HG03095 (cell line): Measurements from ENCODE around the gene TXNL4A.
A peak's percentile ranks its signal among the peaks of the same experiment; 100 is the strongest.
"Not testable (repeated sequence)": the region's sequence is repeated elsewhere in the genome, so short reads cannot be mapped to it uniquely, and the experiment has no call there.

Source experiments
- ATAC-seq: cut with Tn5 transposase; IDR thresholded peaks from one replicate; pipeline ENCODE4 v1.9.1; 2021; ENCODE audit warnings: moderate library complexity; ENCODE audit not compliant: unreplicated experiment

The TXNL4A gene, protein sequence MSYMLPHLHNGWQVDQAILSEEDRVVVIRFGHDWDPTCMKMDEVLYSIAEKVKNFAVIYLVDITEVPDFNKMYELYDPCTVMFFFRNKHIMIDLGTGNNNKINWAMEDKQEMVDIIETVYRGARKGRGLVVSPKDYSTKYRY

DNA sequence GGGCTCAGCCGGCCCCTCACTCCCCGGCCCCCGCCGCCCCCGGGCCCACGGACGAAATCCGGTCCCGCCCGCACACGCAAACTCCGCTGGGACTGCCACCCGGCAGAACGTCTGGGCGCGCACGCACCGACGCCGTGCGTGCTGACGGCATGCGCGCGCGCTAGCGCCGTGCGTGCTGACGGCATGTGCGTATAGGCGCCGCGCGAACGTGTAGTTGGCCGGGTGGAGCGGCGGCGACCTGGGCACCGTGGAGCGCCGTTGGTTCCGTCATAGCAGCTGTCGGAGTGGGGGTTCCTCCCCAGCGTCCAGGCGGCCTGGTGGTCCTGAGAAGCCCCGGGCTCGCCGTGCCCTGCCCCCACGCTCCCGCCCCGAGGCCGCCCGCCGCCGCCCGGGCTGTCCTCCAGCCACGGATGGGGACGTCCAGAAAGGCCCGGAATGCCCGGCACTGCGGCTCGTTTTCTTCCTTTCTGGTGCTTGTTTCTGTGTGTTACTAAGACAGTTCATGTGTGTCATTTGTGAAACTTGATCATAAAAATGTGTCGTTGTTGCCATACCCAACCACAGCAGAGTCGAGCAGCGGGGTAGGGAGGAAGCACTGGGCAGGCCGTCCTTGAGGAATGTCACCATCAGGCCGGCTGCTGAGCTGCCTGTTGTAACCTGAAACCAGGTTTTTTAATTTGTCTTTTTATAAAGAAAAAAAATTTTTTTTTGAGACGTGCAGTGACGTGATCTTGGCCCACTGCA, at the start of gene TXNL4A:
TSS of gene TXNL4A (minus strand) at position 113 of the 744 bp plus-strand sequence. CDS start 171 bp downstream, outside the sequence.
- peak; percentile 97 for ATAC-seq

DNA sequence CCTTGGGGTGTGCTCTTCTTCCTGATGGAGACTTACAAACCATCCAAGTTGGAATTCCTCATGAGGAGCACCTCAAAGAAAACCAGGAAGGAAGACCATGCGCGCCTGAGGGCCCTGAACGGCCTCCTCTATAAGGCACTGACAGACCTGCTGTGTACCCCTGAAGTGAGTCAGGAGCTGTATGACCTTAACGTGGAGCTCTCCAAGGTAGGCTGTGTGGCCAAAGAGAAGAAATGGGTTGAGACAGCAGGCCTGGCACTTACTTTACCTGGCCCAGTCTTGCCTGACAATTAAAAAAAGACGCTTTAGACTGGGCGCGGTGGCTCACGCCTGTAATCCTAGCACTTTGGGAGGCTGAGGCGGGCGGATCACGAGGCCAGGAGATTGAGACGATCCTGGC, 48.9 kb upstream of the TXNL4A start:
- ATAC-seq = no peak

DNA sequence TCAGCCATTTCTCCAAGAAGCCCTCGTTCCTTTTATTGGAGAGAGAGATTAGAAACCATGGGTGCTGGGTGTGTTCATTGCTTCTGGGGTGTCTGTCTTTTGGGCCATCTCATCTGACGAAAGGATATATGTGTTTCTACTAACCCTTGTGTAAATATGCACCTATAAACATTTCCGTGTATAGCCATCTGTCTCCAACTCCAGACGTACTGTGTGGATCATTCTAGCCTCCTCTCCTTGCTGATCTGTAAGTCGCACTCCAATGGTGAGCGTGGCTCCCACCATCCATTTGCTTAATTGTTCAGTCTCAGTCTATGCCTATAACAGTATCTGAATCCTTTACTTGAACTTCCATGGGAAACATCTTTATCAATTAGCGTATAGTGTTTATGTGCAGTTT, 47.6 kb upstream of the TXNL4A start:
- ATAC-seq = no peak

DNA sequence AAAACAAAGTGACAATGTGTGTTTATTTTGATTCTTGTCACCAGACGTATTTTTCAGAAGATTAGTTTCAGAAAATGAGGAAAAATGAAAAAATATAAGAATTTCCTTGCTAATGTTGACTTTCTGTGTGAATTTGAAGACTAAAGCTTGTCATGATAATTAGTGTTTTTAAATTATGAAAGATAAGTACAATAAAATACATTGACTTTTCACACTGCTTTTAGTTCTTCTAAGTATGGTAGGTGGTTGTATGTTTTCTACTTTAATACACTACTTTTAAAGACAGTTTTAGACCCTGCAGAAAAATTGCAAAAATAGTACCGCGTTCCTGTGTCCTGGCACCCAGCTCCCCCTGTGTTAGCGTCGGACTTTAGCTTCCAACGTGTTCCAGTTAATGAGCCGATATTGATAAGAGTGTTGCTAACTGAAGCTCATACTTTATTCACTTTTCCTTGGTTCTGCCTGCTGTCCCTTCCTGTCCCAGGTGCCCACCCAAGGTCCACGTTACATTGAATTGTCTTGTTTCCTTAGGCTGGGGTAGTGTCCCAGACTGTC, 46.6 kb upstream of the TXNL4A start:
- ATAC-seq = no peak

DNA sequence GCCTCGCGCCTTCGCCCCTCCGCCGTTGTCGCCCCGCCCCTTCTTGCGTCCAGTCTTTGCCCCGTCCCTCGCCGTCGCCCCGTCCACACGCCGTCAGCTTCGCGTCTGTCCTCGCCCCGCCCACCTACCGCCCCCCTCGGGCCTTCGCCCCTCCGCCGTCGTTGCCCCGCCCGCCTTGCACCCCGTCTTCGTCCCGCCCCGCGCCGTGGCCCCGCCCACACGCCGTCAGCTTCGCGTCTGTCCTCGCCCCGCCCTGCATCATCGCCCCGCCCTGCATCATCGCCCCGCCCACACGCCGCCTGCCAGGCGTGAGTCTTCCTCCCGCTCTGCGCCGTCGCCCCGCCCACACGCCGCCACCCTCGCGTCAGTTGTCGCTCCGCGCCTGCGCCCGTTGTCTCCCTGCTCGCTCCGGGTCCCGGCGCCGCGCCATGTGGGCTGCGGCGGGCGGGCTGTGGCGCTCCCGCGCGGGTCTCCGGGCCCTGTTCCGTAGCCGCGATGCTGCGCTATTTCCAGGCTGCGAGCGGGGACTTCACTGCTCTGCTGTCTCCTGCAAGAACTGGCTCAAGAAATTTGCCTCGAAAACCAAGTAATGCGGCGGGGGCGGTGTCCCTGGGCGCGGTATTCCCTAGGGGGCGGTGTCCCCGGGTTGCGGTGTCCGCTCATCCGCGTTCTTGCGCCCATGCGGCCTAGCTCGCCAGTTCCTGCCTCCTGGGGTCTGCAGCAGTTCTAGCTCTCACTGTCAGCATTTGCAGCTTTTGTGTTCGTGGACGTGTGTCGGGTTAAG, 45.9 kb upstream of the TXNL4A start, which contains the start of gene RBFA:
TSS of gene RBFA (plus strand) at position 367 of the 784 bp plus-strand sequence. CDS start at position 429, 62 bp downstream.
- ATAC-seq = peak; percentile 64

DNA sequence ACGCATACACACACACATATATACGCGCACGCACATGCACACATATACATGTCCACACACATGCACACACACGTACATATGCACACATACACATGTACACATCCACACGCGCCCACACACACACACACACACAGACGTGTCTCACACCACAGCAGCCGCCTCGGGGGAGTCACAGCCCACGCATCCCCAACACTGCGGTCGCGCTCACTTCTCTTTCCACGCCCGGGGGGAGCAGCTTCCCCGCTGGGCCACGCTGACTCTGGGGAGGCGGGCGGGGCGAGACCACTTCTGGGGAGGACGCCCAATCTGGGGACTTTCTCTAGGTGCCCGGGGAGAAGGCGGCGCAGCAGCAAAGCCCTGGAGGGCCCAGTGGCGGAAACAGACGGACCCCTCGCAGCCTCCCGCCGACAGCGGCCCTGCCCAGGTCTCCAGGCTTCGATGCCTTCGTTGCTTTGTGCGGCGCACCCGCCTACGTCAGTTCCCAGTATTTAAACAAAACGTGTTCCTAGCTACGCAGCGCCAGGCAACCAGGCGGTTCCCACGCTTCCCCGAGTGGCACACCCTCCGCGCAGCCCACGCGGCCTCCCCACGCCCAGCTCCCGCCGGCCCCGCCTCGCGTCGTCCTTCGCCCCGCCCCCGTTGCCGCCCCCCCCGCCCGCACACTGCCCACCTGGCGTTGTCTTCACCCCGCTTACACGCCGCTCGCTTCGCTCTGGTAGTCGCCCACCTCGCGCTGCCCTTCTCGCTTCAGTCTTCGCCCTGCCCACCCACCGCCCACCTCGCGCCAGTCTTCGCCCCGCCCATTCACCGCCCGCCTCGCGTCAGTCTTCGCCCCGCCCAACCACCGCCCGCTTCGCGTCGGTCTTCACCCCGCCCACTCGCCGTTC, 45.1 kb upstream of the TXNL4A start:
- peak; percentile 47 for ATAC-seq

DNA sequence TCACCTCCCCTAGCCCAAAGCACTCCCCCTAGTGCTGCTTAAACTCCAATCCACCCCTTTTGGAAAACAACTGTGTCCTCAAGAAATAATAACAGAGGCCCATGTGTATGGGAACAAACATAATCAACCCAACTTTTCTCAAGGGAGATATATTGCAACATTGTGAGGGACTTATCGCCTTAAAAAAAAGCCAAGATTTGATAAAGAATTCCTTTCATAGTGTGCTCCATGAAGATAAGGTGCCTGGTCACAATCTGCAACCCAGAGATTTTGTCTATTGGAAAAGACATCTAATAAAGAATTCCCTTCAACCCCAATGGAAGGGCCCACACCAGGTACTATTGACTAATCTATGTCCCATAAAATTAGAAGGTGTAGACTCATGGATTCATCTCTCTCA, 41.3 kb upstream of the TXNL4A start:
- no peak for ATAC-seq

DNA sequence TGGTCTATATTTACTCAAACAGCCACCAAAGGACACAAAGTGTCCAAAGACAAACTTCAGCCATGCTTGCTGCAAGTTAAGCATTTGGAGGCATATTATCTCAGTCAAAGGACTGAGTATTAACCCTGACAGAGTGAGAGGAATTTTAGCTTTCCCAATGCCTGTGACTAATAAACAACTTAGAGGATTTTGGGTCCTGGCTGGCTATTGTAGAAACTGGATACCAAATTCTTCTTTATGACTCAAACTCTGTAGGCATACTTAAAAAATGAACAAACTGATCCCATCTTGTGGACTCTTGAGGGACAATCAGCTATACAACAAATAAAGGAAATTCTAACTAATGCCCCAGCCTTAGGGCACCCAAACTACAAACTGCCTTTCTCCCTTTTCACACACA, 39.4 kb upstream of the TXNL4A start:
- ATAC-seq = not testable (repeated sequence)

DNA sequence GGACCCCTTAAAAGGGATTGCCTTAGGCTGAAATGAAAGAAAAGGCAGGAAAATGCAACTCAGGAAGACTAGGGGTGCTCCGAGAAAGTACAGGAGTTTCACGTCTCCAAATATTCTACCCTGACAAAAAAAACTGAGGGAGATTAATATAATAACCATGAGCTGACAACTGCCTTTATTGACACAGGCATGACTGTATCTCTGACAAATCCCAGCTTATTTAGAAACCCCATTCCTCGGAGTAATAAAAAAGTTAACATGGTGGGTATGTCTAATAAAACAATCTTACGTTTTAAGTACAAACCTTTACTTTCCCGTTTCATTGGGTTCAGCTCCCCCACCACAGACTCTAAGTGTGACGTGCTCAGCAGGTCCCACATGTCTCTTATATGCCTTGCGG, 38.0 kb upstream of the TXNL4A start:
- ATAC-seq = no peak

DNA sequence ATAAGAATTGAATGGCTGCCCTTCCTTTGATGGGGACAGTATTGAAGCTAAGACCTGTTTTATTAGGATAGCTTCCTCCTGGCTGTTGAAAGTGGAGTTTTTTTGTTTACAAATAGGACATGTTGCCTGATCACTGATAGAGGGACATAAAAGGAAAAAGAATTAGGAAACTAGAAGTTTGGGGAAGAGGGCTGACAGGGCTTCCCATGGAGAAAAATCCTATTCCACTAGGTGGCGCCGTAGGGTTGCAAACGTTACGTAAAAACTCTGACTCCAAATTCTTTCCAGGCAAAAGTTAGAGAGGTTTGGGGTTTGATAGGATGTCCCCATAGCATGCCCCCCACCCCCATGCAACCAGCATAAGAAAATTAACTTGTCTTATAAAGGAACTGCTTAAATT, 34.8 kb upstream of the TXNL4A start:
- ATAC-seq = no peak

DNA sequence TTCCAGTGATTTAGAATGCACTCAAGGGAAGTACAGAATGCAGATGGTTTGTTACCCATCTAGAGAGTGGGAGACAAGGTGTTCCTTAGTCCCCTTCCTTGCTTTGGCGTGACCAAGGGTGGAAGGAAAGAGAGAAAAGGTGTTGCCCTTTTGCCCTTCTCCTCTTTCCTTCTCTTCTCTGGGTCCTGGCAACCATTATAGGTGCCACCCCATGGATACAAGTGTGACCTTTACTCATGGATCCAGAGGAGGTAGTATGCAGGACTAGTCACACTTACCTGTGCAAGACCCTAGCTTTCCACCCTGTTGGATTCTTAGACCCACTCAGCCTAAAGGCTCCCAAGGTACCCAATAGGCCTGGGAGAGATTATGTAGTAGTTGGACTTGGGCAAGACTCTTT, 34.2 kb upstream of the TXNL4A start:
- no peak for ATAC-seq

DNA sequence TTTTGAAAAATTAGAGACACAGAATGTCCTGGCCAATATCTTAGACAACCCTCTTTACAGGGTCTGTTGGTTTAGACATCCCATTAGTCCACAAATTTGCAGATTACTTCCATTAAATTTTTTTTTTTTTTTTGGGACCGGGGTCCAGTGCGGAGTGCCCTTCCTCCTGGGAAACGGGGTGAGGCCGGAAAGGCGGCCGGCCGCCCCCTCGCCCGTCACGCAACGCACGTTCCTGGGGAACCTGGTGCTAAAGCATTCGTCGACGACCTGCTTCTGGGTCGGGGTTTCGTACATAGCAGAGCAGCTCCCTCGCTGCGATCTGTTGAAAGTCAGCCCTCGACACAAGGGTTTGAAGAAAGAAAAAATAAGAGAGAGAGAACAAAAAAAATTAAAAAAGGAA, 24.4 kb upstream of the TXNL4A start:
- no peak for ATAC-seq

DNA sequence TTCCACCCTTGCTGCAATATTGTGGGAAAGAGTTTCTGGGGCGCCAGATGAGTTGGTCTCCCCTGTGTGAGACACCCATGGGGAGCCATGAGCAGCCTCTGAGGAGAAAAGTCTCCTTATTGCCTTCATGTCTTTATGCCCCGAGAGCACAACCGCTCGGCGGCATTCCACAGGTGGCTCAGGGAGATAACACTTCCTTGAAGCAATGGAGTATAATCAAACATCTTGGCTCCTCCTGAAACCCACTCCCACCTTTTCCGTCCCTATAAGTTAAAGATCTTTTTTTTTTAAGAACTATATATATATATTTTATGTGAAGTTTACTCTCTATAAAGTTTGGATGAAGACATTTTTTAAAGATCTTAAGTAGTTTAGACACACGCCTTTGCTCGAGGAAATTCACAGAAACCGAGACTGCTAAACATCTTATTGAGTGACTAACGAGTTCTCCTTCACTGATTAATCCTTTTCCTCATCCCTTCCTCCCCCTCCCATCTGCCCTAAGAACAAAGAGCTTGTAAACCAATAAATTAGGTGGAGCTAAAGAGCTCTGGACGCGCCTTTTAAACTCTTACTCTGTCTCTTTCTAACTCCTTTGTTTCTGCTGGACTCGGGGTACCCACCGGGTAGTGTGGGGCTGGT, 23.3 kb upstream of the TXNL4A start:
- ATAC-seq = not testable (repeated sequence)

DNA sequence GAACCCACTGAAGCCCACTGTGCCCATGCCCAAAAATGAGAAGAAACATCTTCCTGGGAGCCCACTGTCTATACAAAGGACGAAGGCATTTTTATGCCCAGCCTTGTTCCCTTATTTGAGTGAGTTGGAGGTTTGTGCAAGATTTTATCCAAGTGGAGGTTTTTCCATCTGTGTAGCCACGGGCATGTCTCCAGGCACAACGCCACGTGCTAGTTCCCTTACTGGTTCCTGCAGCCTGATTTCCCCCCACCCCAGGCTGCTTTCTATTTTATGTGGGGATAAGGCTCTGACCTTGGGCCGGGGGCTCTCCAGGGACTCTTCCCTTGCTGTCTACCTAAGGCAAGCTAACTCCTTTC, 22.2 kb upstream of the TXNL4A start:
- no peak for ATAC-seq

DNA sequence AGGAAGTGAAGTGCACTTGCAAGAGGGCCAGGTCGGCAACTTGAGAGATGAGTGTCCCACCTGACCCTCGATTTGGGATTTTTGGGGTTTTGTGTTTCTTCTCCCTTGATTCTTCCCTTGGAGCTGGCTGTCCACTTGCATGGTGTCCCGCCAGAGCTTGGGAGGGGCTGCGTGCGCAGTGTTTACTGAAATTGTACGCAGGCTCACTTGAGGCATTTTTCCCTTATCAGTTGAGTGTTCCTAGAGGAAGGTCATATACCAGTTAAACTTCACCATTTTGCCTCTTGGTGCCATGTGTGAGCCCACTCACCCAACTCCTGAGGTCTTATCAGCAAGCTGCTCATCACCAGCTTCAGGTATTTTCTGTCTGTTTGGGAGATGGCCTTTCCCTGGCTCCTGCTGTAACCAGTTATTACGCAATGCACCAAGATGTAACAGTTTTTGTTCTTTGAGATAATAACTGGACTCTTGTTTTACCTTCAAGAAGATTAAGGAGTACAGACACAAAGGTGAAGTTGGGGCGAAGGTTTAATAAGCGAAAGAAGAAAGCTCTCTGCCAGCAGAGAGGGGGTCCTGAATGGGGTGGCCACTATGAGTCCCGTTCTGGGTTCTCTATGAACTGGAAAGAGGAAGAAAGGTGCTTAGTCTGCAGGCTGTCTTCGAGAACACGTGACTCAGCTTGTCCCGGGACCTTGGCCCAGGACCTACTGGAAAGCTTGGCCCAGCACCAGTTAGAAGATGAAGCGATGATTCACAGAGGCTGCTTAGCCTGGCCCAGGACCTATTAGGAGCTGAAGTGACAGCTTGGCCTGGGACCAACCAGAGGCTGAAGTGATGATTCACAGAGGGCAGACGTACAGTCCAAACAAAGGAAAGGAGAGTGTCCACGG, 21.5 kb upstream of the TXNL4A start:
- ATAC-seq = no peak

DNA sequence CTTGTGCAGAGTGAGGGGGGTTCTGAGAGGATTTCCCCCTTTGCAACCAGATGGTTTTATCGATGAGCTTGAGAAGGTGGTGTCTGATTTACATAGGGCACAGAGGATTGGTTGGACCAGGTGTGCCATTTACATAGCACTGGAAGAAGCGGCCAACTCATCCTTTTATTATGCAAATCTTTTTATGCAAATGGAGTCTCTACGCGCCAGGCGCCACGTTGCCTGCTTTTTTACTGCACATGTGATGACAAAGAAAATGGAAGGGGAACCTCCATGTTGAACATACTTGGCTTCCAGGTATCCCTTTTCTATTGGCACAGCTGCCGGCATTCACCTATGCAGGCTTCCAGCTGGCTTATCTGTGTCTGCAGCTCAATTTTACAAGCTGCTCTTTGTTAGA, 18.4 kb upstream of the TXNL4A start:
- ATAC-seq = no peak

DNA sequence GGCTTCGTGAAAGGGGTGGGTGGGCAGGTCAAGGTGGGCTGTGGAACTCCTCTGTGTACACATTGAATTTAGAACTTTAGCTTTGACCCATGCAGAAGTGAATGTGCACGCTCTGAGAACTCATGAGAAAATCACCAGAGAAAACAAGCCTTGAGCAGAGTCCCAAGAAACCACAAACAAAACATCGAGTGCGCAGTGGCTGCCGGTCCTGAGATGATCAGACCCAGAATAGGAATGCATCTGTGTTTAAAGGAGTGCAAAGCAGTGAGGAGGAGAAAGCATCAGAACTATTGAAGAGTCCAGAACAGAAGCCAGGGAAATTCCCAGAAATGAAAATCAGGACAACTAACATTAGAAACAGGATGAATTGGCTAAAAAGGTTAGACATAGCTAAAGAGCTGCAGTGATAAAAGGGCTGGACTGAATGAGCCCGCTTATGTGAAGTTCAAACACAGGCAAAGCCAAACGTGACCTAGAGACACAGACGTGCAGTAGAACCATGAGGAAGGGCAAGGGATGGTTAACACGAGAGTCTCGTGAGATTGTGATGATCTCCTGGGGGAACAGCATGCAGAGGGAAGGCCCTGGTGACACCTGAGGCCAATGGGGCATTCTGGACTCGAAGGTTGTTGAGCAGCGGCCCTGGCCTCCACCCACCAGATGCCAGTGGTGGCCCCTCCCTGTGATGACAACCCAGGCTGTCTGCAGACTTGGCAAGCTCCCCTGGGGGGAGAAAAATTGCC, 16.4 kb upstream of the TXNL4A start:
- ATAC-seq = no peak

DNA sequence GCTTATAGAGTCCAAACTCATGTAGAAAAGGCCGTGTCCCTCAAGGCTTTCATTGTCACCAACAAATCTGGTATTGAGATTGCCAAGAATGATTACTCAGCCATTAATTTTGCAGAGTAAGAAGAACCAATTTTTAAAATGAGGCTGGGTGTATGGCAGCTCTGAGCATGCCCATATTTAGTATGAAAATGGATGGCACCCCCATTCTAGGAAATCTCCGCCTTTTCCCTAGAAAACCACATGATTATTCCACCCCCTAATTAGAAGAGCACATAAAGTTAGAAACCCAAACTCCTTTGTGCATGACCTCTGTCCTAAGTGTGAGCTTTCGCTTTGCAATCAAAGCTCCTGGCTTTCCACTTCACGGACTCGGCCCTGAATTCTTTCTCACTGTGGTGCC, 14.1 kb upstream of the TXNL4A start:
- ATAC-seq = no peak

DNA sequence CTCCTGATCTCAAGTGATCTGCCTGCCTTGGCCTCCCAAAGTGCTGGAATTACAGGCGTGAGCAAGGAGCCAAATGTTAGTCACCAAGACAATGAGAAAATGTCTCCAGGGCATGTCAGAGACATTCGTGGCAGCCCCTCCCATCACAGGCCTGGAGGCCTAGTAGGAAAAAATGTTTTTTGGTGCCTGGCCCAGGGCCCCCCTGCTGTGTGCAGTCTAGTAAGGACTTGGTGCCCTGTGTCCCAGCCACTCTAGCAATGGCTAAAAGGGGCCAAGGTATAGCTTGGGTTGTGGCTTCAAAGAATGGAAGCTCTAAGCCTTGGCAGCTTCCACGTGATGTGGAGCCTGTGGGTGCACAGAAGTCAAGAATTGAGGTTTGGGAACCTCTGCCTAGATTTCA, 12.5 kb upstream of the TXNL4A start:
- no peak for ATAC-seq
